CD4-positive, alpha-beta T cell treated with Interleukin-4 for 1 hour (primary cell): ENCODE data around the gene ZSWIM7.
"Not testable (repeated sequence)": the region's sequence is repeated elsewhere in the genome, so short reads cannot be mapped to it uniquely, and the experiment has no call there.

Experiments used
- DNase-seq, 2 donors: peaks; one replicate each; pipeline ENCODE4 v3.0.0-alpha.2; 2020 to 2022

The ZSWIM7 gene

DNA sequence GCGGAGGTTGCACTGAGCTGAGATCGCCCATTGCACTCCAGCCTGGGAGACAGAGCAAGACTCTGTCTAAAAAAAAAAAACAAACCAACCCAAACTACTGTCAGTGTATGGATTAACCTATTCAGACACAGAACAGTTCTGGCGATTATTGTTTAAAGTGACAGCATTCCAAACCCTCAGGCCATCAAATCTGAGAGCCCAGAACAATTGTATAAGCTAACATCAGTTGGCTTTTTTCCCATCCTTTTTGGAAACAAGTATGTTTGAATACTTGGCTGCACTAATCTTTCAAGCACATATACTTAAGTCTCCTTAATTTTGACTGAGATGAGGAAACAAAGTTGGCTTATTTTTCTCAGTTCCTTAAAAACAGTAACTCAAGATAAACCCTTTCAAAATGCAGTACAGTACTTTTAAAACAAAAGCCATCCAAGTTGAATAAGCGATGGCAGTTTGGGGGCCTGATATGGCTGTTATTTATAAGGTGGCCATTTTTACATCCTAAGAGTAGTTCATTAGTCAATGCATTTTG is 1.4 kb downstream of the ZSWIM7 start:
- no peak for DNase-seq

DNA sequence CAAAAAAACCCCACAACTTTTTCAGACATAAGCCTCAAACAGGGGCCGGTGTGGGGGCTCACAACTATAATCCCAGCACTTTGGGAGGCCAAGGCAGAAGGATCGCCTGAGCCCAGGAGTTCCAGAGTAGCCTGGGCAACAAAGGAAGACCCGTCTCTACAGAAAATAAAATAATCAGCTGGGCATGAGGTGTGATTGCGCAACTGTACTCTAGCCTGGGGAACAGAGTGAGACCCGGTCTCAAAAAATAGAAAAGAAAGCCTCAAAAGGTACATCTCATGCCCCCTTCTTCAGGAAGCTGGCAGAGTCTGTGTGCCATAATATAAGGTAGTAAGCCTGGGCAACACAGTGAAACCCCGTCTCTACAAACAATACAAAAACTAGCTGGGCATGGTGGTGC is 3.2 kb downstream of the ZSWIM7 start:
- no peak for DNase-seq

- no peak for DNase-seq
Observed at GRCh38 chr17:15981646-15982580, 17.6 kb downstream of the ZSWIM7 start.

GRCh38 chr17:15981208-15981607 is 18.3 kb downstream of the ZSWIM7 start:
- DNase-seq: no peak

GRCh38 chr17:15979013-15979412 is 20.5 kb downstream of the ZSWIM7 start:
- DNase-seq: not testable (repeated sequence)

GRCh38 chr17:15978606-15979005 is 20.9 kb downstream of the ZSWIM7 start:
- DNase-seq: no peak

DNA sequence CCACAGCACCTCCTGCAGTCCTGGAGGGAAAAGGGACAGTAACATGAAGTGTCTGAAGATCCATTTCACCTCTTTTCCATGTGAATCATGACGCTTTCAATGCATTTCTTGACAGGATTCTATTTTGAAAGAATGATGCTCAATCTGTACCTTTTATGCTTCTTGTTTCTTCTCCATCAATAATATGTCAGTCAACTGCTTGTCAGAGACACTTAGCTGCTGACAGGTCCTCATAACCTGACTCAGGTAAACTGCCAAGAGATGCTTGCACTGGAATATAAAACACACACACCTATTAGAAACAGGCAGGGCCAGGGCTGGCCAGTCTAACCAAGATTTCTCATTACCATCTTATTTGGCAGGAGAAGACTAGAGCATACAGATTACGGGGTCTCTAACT is 21.6 kb downstream of the ZSWIM7 start:
- DNase-seq: no peak

DNA sequence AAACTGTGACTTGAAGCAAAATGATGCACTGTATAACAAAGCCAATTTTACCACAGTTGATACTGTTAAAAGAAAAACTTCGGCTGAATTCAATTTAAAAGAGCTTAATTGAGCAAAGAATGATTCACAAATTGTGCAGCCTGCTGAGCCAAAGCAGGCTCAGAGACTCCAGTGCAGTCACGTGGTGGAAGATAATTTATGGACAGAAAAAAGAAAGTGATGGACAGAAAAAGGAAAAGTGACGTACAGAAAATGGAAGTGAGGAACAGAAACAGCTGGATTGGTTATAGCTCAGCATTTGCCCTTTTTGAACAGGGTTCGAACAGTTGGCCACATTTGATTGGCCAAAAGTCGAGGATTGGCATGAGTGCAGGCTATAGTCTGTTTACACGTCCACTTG is 25.7 kb downstream of the ZSWIM7 start:
- no peak for DNase-seq

GRCh38 chr17:15973016-15973415 is 26.5 kb downstream of the ZSWIM7 start:
- no peak for DNase-seq

DNA sequence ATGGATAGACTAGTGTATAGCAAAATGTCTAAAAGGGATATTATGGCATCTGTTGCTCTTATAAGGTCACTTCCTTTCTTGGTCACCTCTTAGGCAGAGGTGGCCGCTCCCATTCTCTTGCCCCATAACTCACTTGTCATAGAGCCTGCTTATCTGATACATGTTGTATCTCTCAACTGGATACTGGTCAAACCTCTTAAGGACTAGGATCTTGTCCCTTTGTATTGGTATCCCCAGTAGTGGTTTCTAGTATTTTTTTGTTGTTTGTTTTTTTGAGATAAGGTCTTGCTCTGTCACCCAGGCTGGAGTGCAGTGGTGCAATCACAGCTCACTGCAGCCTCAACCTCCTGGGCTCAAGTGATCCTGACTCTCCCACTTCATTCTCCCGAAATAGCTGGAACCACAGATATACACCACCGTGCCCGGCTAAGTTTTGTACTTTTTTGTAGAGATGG is 27.0 kb downstream of the ZSWIM7 start:
- no peak for DNase-seq

DNA sequence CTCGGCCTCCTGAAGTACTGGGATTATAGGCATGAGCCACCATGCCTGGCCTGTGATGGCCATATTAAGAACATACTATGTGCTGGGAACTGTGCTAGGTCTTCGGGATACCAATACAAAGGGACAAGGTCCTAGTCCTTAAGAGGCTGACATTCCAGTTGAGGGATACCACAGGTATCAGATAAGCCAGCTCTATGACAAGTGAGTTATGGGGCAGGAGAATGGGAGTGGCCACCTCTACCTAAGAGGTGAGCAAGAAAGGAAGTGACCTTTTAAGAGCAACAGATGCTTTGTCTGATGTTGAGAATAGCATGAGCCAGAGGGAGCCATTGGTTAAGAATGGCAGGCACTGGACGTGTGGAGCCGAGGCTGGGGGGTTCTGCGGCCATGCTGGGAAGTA is 27.6 kb downstream of the ZSWIM7 start:
- no peak for DNase-seq

DNA sequence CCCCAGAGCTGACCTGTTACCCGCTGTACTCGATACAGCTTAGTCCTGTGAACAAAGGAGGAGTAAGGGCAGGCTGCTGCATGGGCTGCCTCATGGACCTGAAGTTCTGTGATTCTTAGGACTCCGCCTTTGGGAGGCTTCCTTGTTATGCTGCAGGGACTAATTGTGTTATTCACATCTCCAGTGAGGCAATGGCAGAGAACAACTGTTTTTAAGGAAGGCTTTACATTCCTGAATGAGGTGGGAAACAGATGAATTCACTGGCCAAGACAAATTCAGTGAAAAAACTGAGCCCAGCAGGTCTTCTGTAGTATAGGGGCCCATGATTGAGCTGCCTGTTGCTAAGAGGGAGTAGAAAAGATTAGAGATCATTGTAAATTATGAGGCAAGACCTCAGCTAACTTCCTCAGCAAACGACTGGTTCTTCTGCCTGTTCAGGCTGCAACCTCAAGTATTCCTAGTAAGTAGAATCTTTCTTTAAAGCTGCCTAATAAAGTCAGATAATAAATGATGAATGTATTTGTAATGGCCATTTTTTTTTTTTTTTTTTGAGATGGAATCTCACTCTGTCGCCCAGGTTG is 28.3 kb downstream of the ZSWIM7 start:
- no peak for DNase-seq

DNA sequence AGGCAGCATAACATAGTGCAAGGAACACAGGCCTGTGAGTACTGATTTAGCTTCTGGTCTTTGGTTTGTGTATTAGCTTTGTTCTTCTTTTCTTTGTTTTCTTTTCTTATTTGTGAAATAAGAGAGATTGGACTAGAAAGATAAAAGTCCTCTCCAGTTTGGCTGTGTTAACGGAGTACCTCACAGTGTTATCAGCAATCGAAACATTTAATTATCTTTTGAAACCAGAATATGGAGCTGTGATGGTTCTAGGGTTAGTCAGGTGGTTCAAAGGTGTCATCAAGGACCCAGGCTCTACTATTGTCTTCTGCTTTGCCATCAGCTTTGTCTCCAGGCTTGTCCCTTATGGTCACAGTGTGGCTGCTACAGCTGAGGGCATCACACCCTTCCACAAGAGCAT is 29.0 kb downstream of the ZSWIM7 start:
- DNase-seq: no peak

GRCh38 chr17:15969463-15969862 is 30.0 kb downstream of the ZSWIM7 start:
- no peak for DNase-seq

GRCh38 chr17:15967706-15968399 is 31.7 kb downstream of the ZSWIM7 start:
- DNase-seq: no peak

DNA sequence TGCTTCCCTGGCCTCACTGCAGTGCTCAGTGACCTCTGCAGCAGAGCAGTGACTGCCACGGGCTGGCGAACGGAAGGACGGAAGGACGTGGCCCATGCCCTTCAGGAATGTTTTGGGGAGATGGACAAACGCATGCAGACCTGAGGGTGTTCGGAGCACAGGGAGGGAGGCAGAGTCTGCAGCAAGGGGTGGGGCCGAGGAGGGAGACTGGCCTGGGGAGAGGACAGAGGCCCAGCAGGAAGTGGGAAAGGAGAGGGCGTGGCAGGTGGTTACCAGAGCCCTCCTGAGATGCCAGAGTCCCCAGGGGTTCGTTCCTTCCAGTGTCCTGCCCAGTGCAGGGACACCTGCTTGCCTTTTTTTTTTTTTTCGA is 32.6 kb downstream of the ZSWIM7 start:
- no peak for DNase-seq

DNA sequence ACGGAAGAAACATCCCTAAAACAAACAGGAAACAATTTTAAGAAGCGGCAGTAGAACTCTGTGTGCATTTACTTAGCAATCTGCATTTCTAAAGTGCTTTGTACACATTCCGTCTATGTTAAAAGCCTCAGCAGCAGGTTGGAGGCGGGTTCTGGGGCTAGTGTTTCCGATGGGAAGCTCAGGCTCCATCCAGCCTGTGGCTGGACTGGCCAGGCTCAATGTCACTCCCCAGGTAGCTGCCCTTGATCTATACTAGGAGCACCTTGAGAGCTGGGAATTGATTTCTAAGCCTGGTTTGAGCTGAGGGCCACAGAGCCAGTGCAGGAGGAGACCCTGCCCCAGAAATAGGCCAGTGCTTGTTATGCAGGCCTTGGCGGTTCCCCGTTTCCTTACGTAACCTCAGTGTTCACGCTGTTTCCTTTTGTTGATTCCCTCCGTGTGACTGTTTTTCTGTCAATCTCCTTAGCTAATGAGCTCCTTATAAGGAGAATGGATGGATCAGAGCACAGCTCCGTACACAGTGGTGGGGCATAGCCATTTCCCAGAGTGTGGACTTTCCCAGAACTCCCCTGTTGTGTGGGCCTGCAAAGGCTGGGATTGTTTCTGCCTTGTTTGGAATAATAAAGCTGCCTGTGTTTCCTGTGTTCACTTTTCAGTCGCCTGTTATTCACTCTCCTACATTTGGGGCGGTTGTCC is 33.2 kb downstream of the ZSWIM7 start:
- DNase-seq: no peak

DNA sequence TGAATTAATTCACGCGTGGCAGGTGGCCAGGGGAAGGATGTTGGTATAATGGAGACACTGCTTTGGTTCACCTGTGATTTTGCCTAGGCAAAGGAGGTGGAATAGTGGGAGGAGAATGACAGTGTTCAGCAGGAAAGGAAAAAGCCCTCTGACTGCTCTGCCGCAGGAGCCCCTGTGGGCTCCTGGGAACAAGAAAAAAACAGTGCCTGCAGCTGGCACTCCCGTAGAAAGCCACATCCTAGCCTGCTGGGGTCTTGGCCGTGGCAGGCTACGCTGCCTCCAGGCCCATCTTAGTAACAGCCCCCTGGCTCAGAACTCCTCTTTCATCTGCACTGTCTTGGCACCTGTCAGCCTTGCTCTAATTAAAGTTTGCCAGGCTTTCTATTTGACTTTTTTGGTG is 34.0 kb downstream of the ZSWIM7 start:
- DNase-seq: no peak

- DNase-seq: no peak
Observed at GRCh38 chr17:15963670-15964110, 35.8 kb downstream of the ZSWIM7 start.

DNA sequence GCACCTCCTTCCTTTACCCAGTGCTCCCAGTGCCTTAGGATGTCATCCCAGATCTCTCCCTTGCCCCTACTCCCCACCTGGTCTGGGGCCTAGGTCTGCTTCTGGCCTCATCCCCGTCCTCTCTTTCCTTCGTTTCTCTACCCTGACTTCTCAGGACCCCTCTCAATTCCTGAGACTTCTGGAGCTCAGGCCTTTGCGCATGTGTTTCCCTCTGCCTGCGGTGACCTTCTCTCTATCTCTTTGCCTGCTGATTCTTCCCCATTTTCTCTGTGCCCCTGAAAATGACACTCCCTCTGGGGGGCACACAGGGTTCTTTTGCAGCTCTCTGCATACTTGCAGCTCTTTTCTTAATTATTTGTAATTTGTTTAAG is 41.0 kb downstream of the ZSWIM7 start:
- DNase-seq: no peak

DNA sequence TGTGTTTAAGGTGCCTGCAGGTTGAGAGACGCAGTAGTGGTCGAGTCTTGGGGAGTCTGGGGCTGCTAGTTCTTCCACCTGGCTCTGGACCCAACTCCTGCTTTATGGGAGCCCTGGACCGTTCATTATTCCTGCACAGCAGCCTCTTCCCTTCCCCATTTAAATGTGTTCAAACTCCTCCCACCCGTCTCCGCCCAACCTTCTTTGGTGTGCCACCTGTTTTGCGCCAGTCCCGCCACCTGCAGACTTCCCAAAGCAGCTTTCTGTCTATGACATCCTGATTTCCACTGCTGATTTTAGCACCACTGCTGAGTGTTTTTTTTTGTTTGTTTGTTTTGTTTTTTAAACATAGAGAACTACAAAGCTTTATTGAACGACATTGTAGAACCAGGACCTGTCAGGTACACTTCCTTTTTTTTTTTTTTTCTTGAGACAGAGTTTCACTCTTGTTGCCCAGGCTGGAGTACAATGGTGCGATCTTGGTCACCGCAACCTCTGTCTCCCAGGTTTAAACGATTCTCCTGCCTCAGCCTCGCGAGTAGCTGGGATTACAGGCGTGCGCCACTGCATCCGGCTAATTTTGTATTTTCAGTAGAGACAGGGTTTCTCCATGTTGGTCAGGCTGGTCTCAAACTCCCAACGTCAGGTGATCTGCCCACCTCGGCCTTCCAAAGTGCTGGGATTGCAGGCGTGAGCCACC is 41.7 kb downstream of the ZSWIM7 start:
- DNase-seq: no peak

DNA sequence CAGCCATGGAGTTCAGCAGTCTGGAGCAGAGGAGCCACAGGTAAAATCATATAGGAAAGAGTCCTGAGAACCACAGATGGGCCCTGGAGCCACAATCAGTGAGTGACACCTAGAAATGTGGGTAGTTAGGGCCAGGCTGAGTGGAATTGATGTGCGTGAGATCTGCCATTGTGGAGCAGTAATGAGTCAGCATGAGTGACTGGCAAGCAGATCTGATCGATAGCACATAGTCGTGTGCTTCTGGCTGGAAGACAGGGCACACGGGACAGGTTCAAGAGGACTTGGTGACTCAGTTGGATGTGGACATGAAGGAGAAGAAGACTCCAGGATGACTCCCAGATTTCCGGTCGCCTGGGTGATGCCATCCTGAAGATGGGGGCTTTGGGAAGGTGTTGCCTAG is 42.3 kb downstream of the ZSWIM7 start:
- DNase-seq: no peak
